Stimulated activated CD4-positive, alpha-beta T cell treated with anti-CD3 and anti-CD28 coated beads, TNF-alpha, amount 100 ng/mL, for 48 hours (primary cell): Measurements from ENCODE around the gene PLXNA2.

Source experiments
- DNase-seq, 3 donors: peaks; one replicate each; pipeline ENCODE4 v3.0.0-alpha.2; 2020; ENCODE audit warnings: low read depth in 3 of 3

PLXNA2 gene

DNA sequence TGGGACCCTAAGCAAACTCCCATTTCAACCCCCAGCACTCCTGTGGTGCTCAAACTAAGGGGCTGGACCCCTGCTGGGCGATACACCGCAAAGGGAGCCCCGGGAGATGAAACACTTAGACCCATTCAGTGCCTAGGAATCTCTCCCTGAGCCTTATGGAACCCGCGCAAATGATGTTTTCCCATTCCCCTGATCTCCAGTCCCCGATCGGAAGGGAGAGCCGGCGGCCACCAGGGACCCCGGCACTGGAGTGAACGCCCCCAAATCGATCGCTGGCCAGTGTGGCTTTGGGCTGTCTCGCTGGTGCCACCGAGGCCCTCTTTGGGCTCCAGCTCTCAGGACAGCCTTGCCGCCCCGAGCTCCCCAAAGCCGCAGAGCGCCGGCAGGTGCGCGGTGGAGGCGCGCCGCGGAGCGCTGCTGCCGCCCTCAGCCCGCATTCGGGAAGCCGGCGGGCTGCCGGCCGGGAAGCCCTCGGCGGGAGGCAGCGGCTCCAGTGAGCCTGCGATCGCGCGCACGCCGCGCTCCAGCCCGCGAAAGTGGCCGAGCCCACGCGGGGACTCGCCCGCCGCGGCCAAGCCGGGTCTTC, 1.1 kb downstream of the PLXNA2 start:
- DNase-seq = no peak

DNA sequence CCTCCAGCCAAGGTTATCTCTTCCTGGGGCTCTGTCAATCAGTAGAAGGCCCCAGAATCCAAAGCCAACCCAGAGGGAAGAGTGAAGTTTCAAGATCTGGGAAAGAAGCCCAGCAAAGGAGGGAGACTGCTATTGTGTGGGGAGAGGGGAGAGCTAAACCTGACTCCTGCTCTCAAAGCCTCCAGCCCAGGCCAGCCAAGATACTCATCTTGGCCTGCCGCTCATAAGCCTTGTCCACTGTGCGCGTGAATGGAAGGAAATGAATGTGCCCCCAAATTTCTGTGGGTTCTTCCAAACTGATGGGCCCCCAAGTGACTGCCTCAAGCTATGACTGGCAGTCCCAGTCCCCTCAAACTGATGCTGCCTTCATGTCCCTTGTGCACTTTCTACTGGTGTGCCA, 2.0 kb downstream of the PLXNA2 start:
- no peak for DNase-seq

DNA sequence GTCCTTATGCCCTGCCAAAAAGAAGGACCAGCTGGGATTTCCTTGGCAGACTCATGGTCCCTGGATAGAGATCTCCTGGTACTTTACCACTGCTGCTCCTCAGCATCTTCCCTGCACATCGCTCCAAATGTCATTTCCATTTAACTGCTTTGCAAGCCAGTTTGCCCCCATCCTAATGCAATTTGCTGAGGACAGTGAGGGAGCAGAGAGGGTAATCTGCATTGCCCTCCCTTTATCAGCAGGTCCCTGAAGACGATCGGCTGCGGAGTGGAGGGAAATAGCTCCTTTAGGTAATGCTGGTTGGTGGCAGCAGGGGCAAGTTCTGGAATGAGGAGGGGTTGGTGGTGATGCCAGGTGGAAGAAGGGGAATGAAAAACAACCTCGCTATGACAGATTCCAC, 2.7 kb downstream of the PLXNA2 start:
- no peak for DNase-seq

DNA sequence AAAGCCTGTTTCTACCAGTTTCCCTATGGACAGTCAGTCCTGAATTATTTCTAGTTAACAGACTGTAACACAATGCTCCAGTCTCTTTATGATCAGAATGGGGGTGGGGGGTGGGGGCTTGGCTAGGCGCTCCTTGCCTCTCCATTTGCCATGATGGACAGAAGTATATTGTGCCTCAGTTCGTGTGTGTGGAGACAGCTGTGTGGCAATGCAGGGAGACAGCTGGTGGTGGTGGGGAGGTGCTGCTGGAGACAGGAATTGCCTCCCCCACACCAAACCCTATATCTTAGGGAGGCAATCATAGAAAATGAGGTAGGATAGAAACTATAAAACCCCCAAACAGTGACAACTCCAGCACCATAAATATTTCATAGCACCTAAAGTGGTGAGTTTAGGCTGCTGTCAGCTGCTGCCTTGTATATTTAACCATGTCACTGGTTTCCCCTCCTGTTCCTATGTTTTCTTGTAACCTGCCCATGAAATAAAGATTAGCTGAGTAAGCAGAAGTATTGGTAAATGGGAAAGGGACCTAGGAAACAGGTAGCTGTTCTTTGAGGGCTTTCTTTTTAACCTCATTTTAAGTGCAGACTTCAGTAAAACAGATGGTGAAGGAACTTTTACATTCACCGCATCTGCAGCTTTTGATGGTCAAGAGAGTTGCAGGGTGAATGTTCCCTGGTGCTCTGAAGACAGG, 3.4 kb downstream of the PLXNA2 start:
- no peak for DNase-seq

DNA sequence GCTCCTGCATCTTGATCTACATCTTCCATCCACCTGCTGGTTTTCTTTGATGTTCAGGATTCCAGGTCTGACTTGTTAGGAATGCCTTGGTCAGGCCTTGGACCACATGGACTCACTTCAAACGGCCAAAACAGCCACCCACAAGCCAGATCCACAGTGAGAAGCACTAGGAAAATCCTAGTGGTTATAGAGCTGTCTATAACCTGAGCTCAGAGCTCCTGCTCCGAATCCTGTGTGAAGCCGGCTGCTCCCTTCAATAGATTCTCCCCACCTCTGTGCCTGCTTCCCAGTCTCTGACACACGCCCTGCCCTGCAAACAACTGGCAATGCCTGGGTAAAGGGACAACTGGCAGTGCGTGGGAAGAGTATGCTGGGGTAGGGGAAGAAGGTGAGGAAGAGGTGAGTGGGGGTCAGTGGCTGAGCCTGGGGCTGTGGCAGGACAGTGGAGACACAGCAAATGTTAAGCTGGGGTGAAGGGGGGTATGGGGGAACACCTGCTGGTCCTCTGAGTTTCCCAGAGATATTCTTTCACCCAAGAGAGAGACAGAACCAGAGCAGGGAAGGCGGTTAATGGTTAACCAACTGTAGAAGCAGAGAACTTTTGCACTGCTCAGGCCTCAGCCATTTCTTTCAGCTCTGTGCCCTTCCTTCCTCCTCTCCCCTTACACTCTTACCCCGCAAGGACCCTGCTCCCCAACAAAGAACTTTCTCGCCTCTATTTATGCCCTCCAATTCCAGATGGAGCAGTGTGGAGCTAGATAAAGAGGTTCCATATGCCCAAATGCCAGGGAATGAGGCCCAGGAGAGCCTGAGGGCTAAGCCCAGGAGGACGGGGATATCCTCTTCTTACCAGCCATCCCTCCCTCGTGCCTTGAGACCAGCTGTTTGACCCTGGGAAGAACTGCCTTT, 4.5 kb downstream of the PLXNA2 start:
- no peak for DNase-seq

DNA sequence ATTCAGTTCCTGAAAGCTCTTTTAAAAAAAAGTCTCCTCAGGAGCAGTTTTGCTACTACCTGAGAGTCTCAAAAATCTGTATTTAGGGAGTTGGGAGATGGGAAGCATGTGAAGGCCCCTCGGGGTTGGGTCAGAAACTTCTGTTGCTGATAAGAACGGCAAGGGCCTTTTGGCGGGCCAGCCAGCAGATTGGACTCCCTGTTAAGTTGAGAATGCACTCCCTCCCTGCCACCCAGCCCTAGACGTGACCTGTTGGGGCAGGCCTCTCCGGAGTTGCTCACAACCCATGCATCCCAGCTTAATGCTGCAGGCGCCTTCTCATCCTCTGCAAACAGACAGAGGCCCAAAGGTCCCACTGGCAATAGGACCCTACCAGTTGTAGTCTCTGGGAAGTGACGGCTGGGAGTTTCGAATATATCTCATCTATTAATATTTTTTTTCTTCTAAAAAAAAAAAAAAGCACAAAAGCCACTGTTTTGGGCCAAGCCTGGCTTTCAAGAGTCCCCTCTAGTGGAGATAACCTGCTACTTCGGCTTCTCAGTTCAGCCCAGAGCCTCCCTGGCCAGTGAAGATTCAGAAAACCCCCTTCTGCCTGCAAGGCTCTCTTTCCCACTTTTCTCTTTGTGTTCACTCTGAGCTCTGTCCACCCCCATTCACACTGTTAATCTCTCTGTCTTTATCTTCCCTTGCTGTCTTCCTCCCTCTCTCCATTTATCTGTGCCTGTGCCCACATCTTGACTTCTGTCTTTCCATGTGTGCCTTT, 5.3 kb downstream of the PLXNA2 start:
- DNase-seq = no peak

DNA sequence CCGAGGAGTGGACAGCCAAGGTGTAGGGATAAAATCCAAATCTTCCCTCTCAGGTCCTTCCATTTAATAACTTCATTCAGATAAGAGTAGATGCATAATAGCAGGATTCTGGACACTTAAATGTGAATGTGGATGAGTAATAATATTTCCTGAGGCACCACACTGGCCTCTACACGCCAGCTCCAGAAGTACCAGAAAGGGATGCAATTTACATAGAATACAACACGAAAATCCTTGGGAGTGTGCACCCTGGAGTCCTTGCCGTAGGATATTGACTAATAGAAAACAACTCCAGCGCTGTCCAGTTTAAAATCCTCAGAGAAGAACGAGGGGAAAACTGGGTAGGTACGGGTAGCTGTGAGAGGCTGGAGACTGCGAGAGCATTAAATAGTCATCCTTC, 6.9 kb downstream of the PLXNA2 start:
- no peak for DNase-seq

DNA sequence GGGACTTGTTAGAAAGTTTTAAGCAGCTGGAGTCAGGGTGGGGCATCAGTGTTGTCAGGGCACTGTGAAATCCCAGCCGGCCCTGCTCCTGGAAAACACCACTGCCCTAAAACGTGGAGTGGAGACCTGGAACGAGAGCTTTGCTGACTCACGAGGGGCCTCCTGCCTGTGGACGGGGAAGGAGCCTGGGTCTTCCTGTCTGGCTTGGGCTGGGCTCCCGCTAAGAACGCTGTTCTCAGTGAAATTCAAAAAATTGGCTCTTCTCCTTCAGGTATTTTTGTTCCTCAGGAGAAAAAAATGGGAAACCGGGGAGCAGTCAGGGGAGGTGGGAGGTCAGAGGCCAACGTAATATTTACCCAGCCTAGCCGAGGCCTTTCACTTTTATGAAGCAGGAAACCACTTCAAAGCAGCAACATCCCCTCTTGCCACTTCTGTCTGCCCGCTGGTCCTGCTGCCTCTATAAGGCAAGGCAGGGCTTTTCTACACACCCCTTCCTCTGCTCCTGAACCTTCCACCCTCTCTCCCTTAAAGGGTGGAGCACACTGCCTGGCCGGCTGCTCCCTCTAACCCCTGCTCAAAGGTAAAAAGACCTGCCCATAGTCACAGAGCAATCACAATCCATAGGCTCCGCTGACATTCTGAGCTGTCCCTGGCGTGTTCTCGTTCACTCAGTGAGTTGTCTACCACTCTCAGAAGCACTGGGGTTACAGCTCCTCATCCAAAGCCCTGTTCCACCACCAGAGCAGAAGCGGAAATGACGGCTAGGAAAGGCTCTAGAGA, 8.0 kb downstream of the PLXNA2 start:
- no peak for DNase-seq

DNA sequence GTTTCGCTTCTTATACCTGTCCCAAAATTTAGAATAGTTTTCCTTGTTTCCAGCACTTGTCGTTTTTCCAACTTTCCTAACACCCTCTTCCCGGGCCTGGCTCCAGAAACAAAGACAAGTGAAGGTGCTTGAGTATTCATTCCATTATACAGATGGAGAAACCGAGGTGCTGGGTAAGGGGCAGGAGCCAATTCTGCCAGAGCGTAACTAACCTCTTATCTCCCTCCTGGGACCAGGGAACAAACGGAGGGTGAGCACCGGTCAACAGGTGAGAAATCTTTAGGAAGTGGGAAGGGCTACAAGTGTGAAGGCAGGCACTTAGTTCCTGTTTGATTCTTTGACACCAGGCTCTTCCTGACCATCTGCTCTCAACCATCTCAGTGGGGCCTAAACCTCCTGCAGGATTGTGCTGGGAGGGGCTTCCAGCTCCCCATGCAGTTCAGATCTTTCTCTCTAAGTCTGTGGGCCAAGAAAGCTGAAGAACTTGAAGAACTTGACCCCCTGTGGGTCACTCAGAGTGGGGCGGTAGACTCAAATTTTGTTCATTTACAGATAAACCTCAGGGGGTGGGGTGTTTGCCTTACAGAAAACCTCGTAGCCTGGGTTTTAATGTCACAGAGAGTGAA, 8.7 kb downstream of the PLXNA2 start:
- no peak for DNase-seq

DNA sequence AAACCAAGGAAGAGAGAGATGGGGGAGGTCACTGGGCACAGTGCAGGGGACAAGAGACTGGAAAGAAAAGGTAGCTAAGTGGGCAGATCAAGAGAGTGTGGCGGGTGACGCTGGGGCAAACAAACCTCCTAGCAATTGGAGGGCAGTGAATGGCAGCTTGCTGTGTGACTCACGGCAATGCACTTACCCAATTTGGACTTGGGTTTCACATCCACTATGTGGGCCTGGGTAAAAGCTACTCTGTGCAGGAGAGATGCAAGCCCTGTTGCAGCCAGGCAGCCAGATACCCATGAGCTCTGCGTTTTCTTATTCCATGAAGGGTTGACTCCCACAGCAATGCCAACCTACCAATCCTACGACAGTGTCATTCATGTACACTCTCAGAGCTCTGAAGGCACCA, 9.5 kb downstream of the PLXNA2 start:
- DNase-seq = no peak

DNA sequence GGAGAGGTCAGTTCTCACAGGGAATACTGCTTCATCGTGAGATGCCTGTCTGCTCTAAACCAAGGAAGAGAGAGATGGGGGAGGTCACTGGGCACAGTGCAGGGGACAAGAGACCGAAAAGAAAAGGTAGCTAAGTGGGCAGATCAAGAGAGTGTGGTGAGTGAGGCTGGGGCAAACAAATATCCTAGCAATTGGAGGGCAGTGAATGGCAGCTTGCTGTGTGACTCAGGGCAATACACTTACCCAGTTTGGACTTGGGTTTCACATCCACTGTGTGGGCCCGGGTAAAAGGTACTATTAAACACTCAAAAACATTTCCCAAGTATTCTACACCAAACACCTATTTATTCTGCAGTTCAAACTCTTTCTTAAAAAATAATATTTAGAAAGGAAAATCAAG, 10.2 kb downstream of the PLXNA2 start:
- DNase-seq = no peak

DNA sequence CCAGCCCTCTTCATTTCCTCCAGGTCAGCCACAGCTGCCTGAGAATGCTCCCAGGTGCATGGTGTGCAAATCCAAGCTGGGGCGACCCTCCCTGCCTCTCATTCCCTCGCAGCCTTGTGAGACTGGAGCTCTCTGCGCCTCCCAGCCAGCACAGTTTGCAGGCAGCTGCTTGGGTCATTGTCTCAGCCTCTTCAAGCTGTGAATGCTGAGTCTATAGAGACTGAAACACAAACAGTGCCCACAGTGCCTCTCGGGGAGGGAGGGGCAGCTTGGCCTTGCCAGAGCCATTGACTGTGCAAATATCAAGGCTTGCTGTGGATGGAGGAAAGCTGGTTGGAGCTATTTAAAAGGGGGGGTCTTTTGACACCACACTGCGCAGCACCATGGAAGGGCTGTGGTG, 10.6 kb downstream of the PLXNA2 start:
- no peak for DNase-seq

DNA sequence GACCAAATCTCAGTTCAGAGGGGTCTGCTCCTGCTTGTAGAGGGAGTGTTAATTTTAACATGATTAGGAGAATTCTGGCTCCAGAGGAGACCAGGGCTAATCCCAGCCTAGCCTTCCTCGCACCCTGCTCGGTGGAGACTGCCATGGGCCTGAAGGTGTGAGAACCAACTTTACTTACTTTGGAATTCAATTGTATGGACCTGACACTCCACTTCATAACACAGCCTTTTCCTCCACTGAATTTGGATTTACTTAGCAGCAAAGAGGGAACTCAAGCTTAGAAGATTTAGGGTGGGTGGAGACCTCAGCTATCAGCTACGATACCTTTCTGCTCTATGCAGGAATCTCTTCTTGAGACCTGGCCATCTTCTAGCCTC, 11.5 kb downstream of the PLXNA2 start:
- DNase-seq = no peak

DNA sequence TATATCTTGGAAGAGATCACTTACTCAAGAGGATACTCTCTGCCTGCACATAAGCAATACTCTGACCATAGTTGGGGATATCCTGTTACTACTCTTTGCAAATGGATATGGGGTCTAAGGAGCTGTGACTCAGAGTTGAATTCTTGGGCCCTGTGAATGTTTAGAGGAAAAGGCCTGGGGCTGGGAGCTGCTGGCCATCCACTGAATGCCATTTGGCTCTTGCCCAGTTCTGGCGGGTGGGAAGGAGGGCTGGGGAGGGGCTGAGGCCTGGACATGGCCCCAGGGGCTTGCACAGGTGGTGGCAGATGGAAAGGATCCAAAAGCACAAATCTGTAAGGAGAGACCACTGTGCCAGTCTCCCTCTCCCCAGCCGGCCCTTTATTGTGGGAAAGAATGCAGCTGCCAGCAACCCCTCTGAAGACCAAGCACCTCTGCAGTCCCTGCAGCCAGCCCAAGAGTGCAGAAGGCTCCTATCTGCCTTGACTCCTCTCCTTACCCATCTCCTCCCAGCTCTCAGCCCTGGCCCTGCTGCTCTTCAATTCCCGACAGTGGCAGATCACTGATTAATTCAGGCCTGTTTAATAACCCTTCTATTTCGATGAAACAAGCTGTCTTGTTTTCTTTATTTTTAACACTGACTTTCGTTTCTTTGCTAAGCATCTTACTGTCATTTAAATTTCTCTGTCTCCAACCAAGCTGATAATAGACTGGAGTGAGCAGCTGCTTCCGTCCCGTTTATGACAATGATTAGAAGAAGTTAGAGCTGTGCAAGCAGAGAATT, 12.1 kb downstream of the PLXNA2 start:
- DNase-seq = no peak

DNA sequence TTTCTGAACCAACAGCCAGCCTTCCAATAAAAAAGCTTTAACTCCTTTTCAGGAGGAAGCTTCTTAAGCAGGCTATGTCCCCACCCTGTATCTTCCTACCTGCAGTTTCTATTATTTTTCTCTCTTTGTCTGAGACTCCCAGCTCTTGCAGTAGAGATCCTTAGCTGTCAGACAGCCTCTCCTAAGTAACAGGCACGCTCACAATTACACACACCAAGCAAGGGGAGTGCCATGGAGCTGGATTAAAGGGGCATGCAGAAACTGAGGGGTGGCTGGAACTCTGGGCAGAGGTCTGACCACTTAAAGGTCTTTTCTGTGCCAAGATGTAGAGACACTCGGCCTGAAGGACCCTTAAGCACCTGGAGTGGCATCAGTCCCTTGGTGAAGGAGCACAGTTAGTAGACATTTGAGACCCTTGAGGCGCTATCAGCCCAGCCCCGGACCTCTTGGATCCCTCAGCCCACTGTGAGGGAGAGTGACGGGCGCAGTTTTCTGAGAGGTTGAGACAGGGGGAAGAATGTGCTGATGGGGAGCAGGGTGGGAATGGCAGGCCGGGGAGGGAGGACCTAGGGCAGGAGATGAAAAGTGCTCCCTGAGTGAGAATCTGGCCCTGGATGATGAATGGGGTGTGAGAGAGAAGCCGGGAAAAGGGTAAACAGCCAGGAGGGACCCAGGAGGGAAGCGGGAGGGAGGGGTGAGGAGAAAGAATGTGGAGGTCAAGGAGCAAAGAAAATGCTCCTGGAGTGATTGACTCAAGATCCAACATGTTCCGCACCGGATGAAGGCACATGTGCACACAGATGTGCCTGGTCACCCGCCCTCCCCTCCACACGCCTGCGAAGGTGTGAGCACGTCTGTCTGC, 13.3 kb downstream of the PLXNA2 start:
- no peak for DNase-seq

DNA sequence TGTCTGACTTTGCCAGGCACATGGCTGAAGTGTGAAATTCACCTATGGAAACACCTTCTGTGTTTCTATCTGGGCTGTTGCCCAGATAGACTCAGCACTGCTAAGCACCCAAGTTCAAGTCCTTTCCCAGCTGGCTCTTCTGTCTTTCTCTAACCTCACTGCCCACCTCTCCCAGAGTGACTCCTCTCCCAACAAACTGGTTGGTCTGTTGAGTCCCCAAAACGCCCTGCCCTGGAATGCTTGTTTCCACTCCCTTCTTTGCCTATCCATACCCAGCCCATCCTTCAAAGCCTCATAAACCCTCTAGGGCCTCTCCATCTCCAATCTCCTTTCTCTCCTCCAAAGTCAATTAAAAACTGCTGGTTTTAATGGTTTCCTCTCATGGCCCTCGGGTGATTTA, 15.6 kb downstream of the PLXNA2 start:
- DNase-seq = no peak

DNA sequence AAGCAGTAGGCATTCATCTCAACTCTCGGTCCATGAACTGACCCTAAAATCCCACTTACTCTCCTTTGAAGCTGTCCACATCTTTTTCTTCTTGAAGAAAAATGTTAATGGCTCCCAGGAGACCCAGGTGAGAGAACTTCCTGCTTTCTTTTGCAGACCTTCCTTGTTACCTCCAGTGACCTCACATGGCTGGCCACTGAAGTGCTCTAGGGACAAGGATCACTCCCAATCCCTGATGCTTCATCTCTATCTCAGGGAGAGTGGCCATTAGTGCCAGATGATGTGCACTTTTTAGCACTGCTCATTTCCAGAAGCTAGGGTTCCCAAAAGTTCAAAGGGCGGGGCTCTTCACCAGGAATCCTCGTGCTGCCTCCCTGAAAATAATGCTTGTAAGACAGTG, 16.2 kb downstream of the PLXNA2 start:
- no peak for DNase-seq

DNA sequence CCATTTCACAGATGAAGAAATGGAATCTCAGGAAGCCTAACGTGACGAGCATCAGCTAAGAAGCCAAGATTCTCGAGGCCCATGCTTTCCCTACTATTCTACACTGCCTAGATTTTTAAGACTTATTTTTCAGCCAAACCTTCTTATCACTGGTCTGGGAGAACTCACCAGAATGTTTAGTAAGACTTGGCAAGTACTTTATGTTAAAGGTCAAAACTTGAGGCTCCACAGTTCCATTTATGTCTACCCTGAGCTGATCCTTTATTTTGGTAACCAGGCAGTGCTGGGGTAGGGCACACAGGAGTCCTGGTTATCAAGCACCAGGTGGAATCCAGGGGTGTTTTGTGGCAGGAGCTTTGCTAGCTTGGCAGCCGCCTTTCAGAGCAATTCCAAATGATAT, 16.8 kb downstream of the PLXNA2 start:
- DNase-seq = no peak
